Astrocyte (in vitro differentiated cells and primary cell): ENCODE results near the gene OLFM2. TPM values are rescaled to one million over a fixed set of nuclear protein-coding genes. Genes with fewer than 3 reads are reported as not detected.

Source experiments
- DNase-seq: peaks from one replicate; pipeline ENCODE4 v3.0.0-alpha.2; 2010; ENCODE audit warnings: low read depth
- FAIRE-seq: peaks from 2 replicates; lab custom pipeline; 2011; peaks lifted over from hg19 to GRCh38; lab: Jason Lieb, UNC
- H2AFZ ChIP-seq: 2 replicates; pipeline ENCODE4 v1.6.0; 2012; ENCODE audit warnings: low read depth, low read length, inconsistent platforms
- H3K27ac ChIP-seq: 2 replicates; pipeline ENCODE4 v1.5.1; 2011; ENCODE audit warnings: low read depth, low read length, inconsistent platforms
- H3K27me3 ChIP-seq: 2 replicates; pipeline ENCODE4 v1.6.0; 2011; ENCODE audit warnings: low read length, inconsistent platforms; ENCODE audit not compliant: insufficient read depth
- H3K36me3 ChIP-seq: 2 replicates; pipeline ENCODE4 v1.5.1; 2011; ENCODE audit warnings: low read length, inconsistent platforms; ENCODE audit not compliant: insufficient read depth
- H3K4me1 ChIP-seq: 2 replicates; pipeline ENCODE4 v1.5.1; 2011; ENCODE audit warnings: low read length, inconsistent platforms; ENCODE audit not compliant: insufficient read depth
- H3K4me2 ChIP-seq: 2 replicates; pipeline ENCODE4 v1.6.0; 2012; ENCODE audit warnings: low read length, inconsistent platforms
- H3K4me3 ChIP-seq: 2 replicates; pipeline ENCODE4 v1.5.1; 2011; ENCODE audit warnings: low read depth, mild to moderate bottlenecking, low read length, inconsistent platforms; ENCODE audit not compliant: insufficient read depth
- H3K79me2 ChIP-seq: 2 replicates; pipeline ENCODE4 v1.6.0; 2012; ENCODE audit warnings: mild to moderate bottlenecking, low read length, inconsistent platforms; ENCODE audit not compliant: insufficient read depth
- H3K9ac ChIP-seq: 2 replicates; pipeline ENCODE4 v1.6.0; 2012; ENCODE audit warnings: mild to moderate bottlenecking, low read length, inconsistent platforms
- H3K9me3 ChIP-seq: 2 replicates; pipeline ENCODE4 v1.5.1; 2012; ENCODE audit warnings: low read depth, mild to moderate bottlenecking, low read length, inconsistent platforms; ENCODE audit not compliant: insufficient read depth
- H4K20me1 ChIP-seq: 2 replicates; pipeline ENCODE4 v1.6.0; 2012; ENCODE audit warnings: low read length, inconsistent platforms; ENCODE audit not compliant: insufficient read depth
- H3K27ac Mint-ChIP-seq: one replicate; pipeline ENCODE4 v1.8.0; 2021; ENCODE audit warnings: mild to moderate bottlenecking, mixed read lengths; ENCODE audit not compliant: unreplicated experiment
- H3K27me3 Mint-ChIP-seq: one replicate; pipeline ENCODE4 v1.8.0; 2021; ENCODE audit warnings: low read depth, mixed read lengths; ENCODE audit not compliant: unreplicated experiment
- H3K36me3 Mint-ChIP-seq: one replicate; pipeline ENCODE4 v1.8.0; 2021; ENCODE audit warnings: low read depth, mixed read lengths; ENCODE audit not compliant: unreplicated experiment
- H3K4me1 Mint-ChIP-seq: one replicate; pipeline ENCODE4 v1.8.0; 2021; ENCODE audit warnings: low read depth, mixed read lengths; ENCODE audit not compliant: unreplicated experiment
- H3K4me3 Mint-ChIP-seq: one replicate; pipeline ENCODE4 v1.8.0; 2021; ENCODE audit warnings: mild to moderate bottlenecking, moderate library complexity, mixed read lengths; ENCODE audit not compliant: unreplicated experiment
- H3K9me3 Mint-ChIP-seq: one replicate; pipeline ENCODE4 v1.8.0; 2021; ENCODE audit warnings: mild to moderate bottlenecking, mixed read lengths; ENCODE audit not compliant: unreplicated experiment
- CTCF ChIP-seq: IDR thresholded peaks from 2 replicates; pipeline ENCODE4 v1.5.1; 2011; ENCODE audit warnings: low read depth, mild to moderate bottlenecking, inconsistent platforms, low read length, moderate library complexity; ENCODE audit not compliant: insufficient read depth
- EZH2 ChIP-seq: IDR thresholded peaks from 2 replicates; pipeline ENCODE4 v1.6.1; 2012; ENCODE audit warnings: mild to moderate bottlenecking, low read length, inconsistent platforms; ENCODE audit not compliant: insufficient read depth
- total RNA-seq: library from RNA; stranded (reverse); gene quantifications from 2 replicates; pipeline ENCODE4 v1.2.1, GENCODE V29; 2021

Gene OLFM2
- total RNA-seq, 1 donor from 2014 or later, result 71.3 TPM

DNA sequence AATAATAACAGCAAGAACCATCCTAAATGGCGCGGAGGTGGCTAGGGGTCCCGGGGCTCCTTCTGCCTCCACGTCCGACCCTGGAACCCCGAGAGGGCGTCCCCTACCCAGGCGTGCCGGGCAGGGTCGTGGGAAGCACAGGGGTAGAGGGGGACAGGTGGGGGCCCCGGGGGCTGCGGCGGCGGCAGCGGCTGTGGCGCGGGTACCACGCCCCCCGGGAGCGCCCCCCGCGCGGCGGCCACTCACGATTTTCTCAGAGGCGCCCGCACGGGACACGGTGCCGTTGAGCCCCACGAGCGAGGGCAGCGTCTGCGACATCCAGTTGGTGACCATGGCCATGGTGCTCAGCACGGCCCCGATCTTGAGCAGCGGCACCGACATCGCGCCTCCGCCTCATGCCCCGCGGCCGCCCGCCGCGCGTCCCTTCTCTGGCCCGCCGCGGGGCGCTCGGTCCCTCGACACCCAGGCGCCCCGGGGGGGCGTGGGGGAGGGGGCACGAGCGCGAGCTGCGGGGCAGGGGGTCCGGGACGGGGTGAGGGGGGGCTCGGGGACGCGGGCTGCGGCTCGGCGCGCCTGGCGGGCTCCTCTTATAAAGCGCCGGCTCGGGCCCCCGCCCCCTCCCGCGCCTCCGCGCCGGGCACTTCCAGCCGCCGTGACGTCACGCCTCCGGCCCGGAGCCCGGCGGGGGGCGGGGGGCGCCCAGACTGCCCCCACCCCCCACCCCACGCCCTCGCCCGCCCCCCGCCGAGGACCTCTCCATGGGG is 22.9 kb downstream of the OLFM2 start:
- Histone ChIP-seq H3K9ac (peak overlapping the region; percentile 48), H3K27me3 (peaks cover 21% of the 10 kb centered on the region), H3K79me2 (no peaks in the 10 kb centered on the region), H3K9me3 (no peaks in the 10 kb centered on the region), H3K27ac (no peak overlapping the region), H3K4me1 (peaks cover 11% of the 10 kb centered on the region), H3K4me2 (peak overlapping the region; percentile 76), H2AFZ (peak overlapping the region; percentile 47), H3K36me3 (no peaks in the 10 kb centered on the region), H3K4me3 (peak overlapping the region; percentile 46), H4K20me1 (peaks cover 7% of the 10 kb centered on the region)
- no peak overlapping the region for H3K4me3 Mint-ChIP-seq
- H3K9me3 Mint-ChIP-seq, result no peaks in the 10 kb centered on the region
- peaks cover 6% of the 10 kb centered on the region for H3K4me1 Mint-ChIP-seq
- peak overlapping the region; percentile 59 for H3K27ac Mint-ChIP-seq
- H3K27me3 Mint-ChIP-seq, result no peaks in the 10 kb centered on the region
- peaks cover 3% of the 10 kb centered on the region for H3K36me3 Mint-ChIP-seq
- DNase-seq (no peak), FAIRE-seq (no peak)
- TF ChIP-seq CTCF (no peak), EZH2 (peak; percentile 89)

DNA sequence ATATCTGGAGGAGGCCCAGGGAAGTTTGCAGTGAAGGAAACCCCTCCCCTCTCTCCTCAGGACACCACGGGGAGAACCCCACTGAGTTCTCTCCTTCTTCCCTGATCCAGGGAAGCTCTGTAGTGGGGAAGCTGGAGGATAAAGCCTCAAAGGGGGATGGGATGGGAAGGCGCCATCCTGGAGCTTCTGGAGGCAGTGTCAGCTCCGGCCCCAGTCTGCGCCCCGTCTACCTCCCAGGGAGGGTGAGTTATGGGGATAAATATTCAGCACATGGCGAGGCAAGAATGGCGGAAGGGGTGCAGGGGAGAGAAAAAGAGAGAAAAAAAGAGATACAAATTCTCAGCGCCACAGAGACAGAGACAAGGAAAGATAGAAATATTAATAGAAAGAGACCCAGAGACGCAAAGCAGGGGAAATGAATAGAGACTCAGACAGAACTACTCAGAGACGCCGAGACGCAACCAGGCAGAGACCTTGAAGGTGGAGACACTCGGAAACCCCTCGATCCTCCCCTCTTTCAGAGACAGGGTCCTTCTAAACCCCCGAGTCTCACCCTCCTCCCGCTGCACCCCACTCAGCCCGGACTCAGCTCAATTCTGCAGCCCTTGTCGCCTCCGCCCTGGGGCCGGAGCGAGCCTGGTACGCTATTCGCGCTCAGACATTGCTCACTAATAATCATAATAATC is 23.6 kb downstream of the OLFM2 start:
- FAIRE-seq, result no peak
- H3K27me3 ChIP-seq, result peaks cover 21% of the 10 kb centered on the region
- no peaks in the 10 kb centered on the region for H3K79me2 ChIP-seq
- H3K9ac ChIP-seq, result no peak overlapping the region
- no peaks in the 10 kb centered on the region for H3K36me3 ChIP-seq
- no peaks in the 10 kb centered on the region for H3K9me3 ChIP-seq
- peaks cover 6% of the 10 kb centered on the region for H3K4me1 Mint-ChIP-seq
- no peak for DNase-seq
- peak overlapping the region; percentile 76 for H3K4me2 ChIP-seq
- no peak overlapping the region for H2AFZ ChIP-seq
- peak overlapping the region; percentile 46 for H3K4me3 ChIP-seq
- H3K27me3 Mint-ChIP-seq, result no peaks in the 10 kb centered on the region
- H3K27ac Mint-ChIP-seq, result peak overlapping the region; percentile 59
- peaks cover 3% of the 10 kb centered on the region for H3K36me3 Mint-ChIP-seq
- H3K9me3 Mint-ChIP-seq, result no peaks in the 10 kb centered on the region
- TF ChIP-seq CTCF (no peak), EZH2 (no peak)
- no peak overlapping the region for H3K4me3 Mint-ChIP-seq
- H4K20me1 ChIP-seq, result peaks cover 7% of the 10 kb centered on the region
- H3K27ac ChIP-seq, result no peak overlapping the region
- peaks cover 11% of the 10 kb centered on the region for H3K4me1 ChIP-seq
